SK-N-SH (cell line): ENCODE results near the gene ITIH2. TPM values are rescaled to one million over a fixed set of nuclear protein-coding genes. Genes with fewer than 3 reads are reported as not detected.

Source experiments
- CTCF ChIA-PET: fragments of 300-600, 350-600 bp; formaldehyde crosslinking; extraction: SDS; loops from one replicate; lab custom pipeline; 2021; lab: Yijun Ruan, JAX
- POLR2A ChIA-PET: fragments of 350-600 bp; sonication (Branson Sonifier 250); formaldehyde crosslinking; extraction: SDS; loops from one replicate; lab custom pipeline; 2020; ENCODE audit warnings: antibody characterized with exemption, inconsistent platforms; lab: Yijun Ruan, JAX
- DNase-seq: peaks from one replicate; pipeline ENCODE4 v3.0.0; 2012
- H2AFZ ChIP-seq: fragments of 200-600 bp; sonication (generic); 2 replicates; pipeline ENCODE4 v1.8.1; 2016; ENCODE audit warnings: antibody characterized with exemption, mild to moderate bottlenecking, low read depth
- H3F3A ChIP-seq: fragments of 200-600 bp; sonication (generic); replicated peaks from 2 replicates; pipeline ENCODE3; 2016; ENCODE audit warnings: antibody characterized with exemption, mild to moderate bottlenecking; ENCODE audit not compliant: insufficient read depth
- H3K27ac ChIP-seq, 2 experiments: fragments of 200-500 bp in 1 of 2; fragments of 200-600 bp in 1 of 2; sonication (Bioruptor generic) in 1 of 2; sonication (generic), shearing (Covaris generic) in 1 of 2; 2 replicates each; pipeline versions ENCODE4 v1.5.1 to v1.6.1; 2014 to 2016; ENCODE audit warnings: low read depth in 2 of 2, inconsistent platforms in 1 of 2, low read length in 1 of 2, mild to moderate bottlenecking in 1 of 2, mixed read lengths in 1 of 2
- H3K27me3 ChIP-seq: fragments of 200-600 bp; sonication (generic), shearing (Covaris generic); 2 replicates; pipeline ENCODE4 v1.6.1; 2016; ENCODE audit warnings: mixed run types; ENCODE audit not compliant: insufficient read depth
- H3K36me3 ChIP-seq, 2 experiments: fragments of 200-500 bp in 1 of 2; fragments of 200-600 bp in 1 of 2; sonication (Bioruptor generic) in 1 of 2; sonication (generic) in 1 of 2; replicated peaks in 1 of 2; 2 replicates each; pipeline versions ENCODE3 to v1.5.1; 2014 to 2016; ENCODE audit warnings: low read length in 1 of 2, mild to moderate bottlenecking in 1 of 2; ENCODE audit not compliant: insufficient read depth in 2 of 2, control insufficient read depth in 1 of 2
- H3K4me1 ChIP-seq, 2 experiments: fragments of 200-500 bp in 1 of 2; fragments of 200-600 bp in 1 of 2; sonication (Bioruptor generic) in 1 of 2; sonication (generic), shearing (Covaris generic) in 1 of 2; 2 replicates each; pipeline versions ENCODE4 v1.5.1 to v1.6.1; 2014 to 2016; ENCODE audit warnings: low read depth in 1 of 2, low read length in 1 of 2, mixed run types in 1 of 2; ENCODE audit not compliant: insufficient read depth in 2 of 2, control insufficient read depth in 1 of 2
- H3K4me2 ChIP-seq: fragments of 200-600 bp; sonication (generic), shearing (Covaris generic); 2 replicates; pipeline ENCODE4 v1.6.1; 2017; ENCODE audit warnings: mixed run types
- H3K4me3 ChIP-seq, 2 experiments: fragments of 200-500 bp in 1 of 2; fragments of 200-600 bp in 1 of 2; sonication (Bioruptor generic) in 1 of 2; sonication (generic), shearing (Covaris generic) in 1 of 2; 2 replicates each; pipeline versions ENCODE4 v1.5.1 to v1.8.1; 2014 to 2016; ENCODE audit warnings: low read depth in 2 of 2, inconsistent platforms in 1 of 2, low read length in 1 of 2, mild to moderate bottlenecking in 1 of 2, mixed read lengths in 1 of 2, moderate library complexity in 1 of 2
- H3K79me2 ChIP-seq: fragments of 200-600 bp; sonication (generic); 2 replicates; pipeline ENCODE4 v1.8.1; 2017; ENCODE audit warnings: mild to moderate bottlenecking; ENCODE audit not compliant: insufficient read depth
- H3K9ac ChIP-seq: fragments of 200-600 bp; sonication (generic); 2 replicates; pipeline ENCODE4 v1.6.1; 2017; ENCODE audit warnings: mixed run types
- H3K9me2 ChIP-seq: fragments of 200-600 bp; sonication (generic); 2 replicates; pipeline ENCODE4 v1.6.1; 2017; ENCODE audit warnings: mixed run types
- H3K9me3 ChIP-seq: fragments of 200-600 bp; sonication (generic); 2 replicates; pipeline ENCODE4 v1.6.1; 2017; ENCODE audit warnings: mixed run types, mild to moderate bottlenecking, moderate library complexity
- H4K20me1 ChIP-seq: fragments of 200-600 bp; sonication (generic); 2 replicates; pipeline ENCODE4 v1.6.1; 2017; ENCODE audit warnings: mild to moderate bottlenecking, mixed run types; ENCODE audit not compliant: insufficient read depth
- CHD2 ChIP-seq: fragments of 150-350 bp; IDR thresholded peaks from 2 replicates; pipeline ENCODE4 v1.6.1; 2018; ENCODE audit warnings: low read length; ENCODE audit not compliant: partially characterized antibody
- EP300 ChIP-seq, 2 experiments: IDR thresholded peaks; 2 replicates each; pipeline versions ENCODE4 v1.4.0 to v1.6.1; 2012; ENCODE audit warnings: borderline replicate concordance in 1 of 2, low read depth in 1 of 2, low read length in 1 of 2
- EZH2phosphoT487 ChIP-seq: fragments of 200-600 bp; sonication (generic); IDR thresholded peaks from 2 replicates; pipeline ENCODE4 v1.6.1; 2017; ENCODE audit warnings: low read depth, mixed run types, mild to moderate bottlenecking, antibody characterized with exemption, moderate library complexity, borderline replicate concordance
- FOSL2 ChIP-seq: IDR thresholded peaks from 2 replicates; pipeline ENCODE4 v1.4.0; 2012; ENCODE audit warnings: low read depth, mild to moderate bottlenecking, moderate library complexity, borderline replicate concordance
- FOXM1 ChIP-seq: IDR thresholded peaks from 2 replicates; pipeline ENCODE4 v1.4.0; 2012; ENCODE audit warnings: low read depth, mild to moderate bottlenecking
- GATA2 ChIP-seq: sonication (generic); formaldehyde crosslinking; IDR thresholded peaks from 2 replicates; pipeline ENCODE4 v1.5.0; 2020; ENCODE audit warnings: mild to moderate bottlenecking, missing genetic modification reagents
- NRF1 ChIP-seq: IDR thresholded peaks from 2 replicates; pipeline ENCODE4 v1.6.1; 2012; ENCODE audit warnings: low read depth, mild to moderate bottlenecking, low read length
- PBX3 ChIP-seq: IDR thresholded peaks from 2 replicates; pipeline ENCODE4; 2012
- POLR2AphosphoS5 ChIP-seq: IDR thresholded peaks from 2 replicates; pipeline ENCODE4 v1.6.1; 2012; ENCODE audit warnings: low read depth, low read length
- RXRA ChIP-seq: IDR thresholded peaks from 2 replicates; pipeline ENCODE4 v1.4.0; 2012; ENCODE audit warnings: low read depth, mild to moderate bottlenecking, borderline replicate concordance
- SIN3A ChIP-seq: IDR thresholded peaks from 2 replicates; pipeline ENCODE4 v1.6.1; 2012; ENCODE audit warnings: low read depth, mild to moderate bottlenecking, low read length, moderate library complexity, borderline replicate concordance
- TEAD4 ChIP-seq: IDR thresholded peaks from 2 replicates; pipeline ENCODE4 v1.4.0; 2012; ENCODE audit warnings: mild to moderate bottlenecking, borderline replicate concordance; ENCODE audit not compliant: insufficient read depth
- USF1 ChIP-seq: IDR thresholded peaks from 2 replicates; pipeline ENCODE4 v1.4.0; 2012; ENCODE audit warnings: low read depth, borderline replicate concordance
- WGBS: methylation state at CpG from one replicate; pipeline ENCODE4 v1.1.6; 2017; ENCODE audit warnings: low lambda C conversion rate; 5-methylcytosine and 5-hydroxymethylcytosine counted together
- polyA plus RNA-seq, 3 experiments: library from polyadenylated mRNA; depleted of rRNA; stranded (reverse); fragments of >200 nt; gene quantifications; 2 replicates each; pipeline ENCODE4 v1.2.3, GENCODE V29; 2012
- TF ChIP-seq, protein P1 (sequence below): IDR thresholded peaks from 2 replicates; pipeline ENCODE4 v1.6.1; 2012; ENCODE audit warnings: mild to moderate bottlenecking, low read depth, low read length, moderate library complexity

The ITIH2 gene
- polyA plus RNA-seq, 1 of the 3 experiments (the other 2 are of a cell fraction): not detected

DNA sequence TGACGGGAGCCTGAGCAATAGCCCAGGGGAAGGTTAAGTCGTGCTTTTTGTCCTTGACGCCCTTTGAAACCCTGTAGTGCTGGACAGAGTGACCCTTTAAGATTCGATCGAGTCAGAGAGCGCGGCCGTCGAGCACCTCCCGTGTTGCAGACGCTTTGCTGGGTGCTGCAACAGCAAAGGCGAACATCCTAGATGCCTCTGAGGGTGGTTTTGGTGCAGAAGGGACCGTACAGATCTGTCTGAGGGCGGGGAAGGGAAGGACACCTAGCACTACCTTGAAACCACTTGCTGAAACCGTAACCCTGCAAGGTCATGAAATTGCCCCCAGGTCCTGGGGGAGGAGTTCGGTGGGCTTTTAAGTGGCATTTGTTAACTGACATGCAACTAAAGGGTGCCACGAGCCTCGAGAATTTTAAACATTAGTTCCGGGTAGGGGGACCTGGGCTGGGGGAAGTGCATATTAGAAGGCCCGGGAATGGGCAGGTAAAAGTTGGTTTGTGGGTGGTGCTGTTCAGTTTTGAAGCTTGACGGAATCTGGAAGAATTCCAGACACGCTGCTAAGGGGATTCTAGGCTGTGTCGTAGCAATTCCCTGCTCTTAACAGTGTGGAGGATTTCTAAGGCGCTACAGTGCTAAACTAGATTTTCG, 85.6 kb downstream of the ITIH2 start:
- Histone ChIP-seq H2AFZ (peak overlapping the region; percentile 33; the same call in 1 of the 2 replicates), H3K4me1 (peaks cover 14% of the 10 kb centered on the region in 2 experiments; a peak in 3 of 4 replicates), H3K9ac (peak overlapping the region; percentile 88), H3K27ac (peak overlapping the region; percentile 65 to 77; a peak in 3 of 4 replicates), H3K36me3 (peaks cover 7 to 15% of the 10 kb centered on the region in 2 experiments), H3K9me3 (no peaks in the 10 kb centered on the region), H3K9me2 (no peaks in the 10 kb centered on the region), H3K27me3 (no peaks in the 10 kb centered on the region), H3F3A (peaks cover 9% of the 10 kb centered on the region), H4K20me1 (peaks cover 76% of the 10 kb centered on the region), H3K4me2 (peak overlapping the region; percentile 86), H3K4me3 (peak overlapping the region; percentile 85 to 92), H3K79me2 (peaks cover 100% of the 10 kb centered on the region)
- peak; percentile 34 for DNase-seq
- ChIA-PET CTCF (interaction anchor here (0.9 to 2.2 kb wide), 3 partner anchors 8 to 264 kb away, joined by 3 to 10 read pairs (median 4); no protein-coding TSS in a partner anchor), POLR2A (interaction anchor here (1.0 to 2.1 kb wide), 3 partner anchors 12 to 30 kb away, joined by 3 to 9 read pairs (median 5); partner anchors contain the start of gene TAF3)
- 3% methylated on average over 13 of the region's 25 CpGs for WGBS
- TF ChIP-seq FOXM1 (no peak), PBX3 (no peak), USF1 (no peak), RXRA (no peak), SIN3A (no peak), GATA2 (CRISPR knock-in tag) (no peak), EZH2phosphoT487 (no peak), EP300 (IDR thresholded peaks at IDR 0.05; ENCODE audit: borderline replicate concordance in 1 of 2, low read depth in 1 of 2, low read length in 1 of 2) (no peak), POLR2AphosphoS5 (no peak), TEAD4 (no peak), NRF1 (no peak), CHD2 (no peak), FOSL2 (no peak)
- TF ChIP-seq, protein P1, sequence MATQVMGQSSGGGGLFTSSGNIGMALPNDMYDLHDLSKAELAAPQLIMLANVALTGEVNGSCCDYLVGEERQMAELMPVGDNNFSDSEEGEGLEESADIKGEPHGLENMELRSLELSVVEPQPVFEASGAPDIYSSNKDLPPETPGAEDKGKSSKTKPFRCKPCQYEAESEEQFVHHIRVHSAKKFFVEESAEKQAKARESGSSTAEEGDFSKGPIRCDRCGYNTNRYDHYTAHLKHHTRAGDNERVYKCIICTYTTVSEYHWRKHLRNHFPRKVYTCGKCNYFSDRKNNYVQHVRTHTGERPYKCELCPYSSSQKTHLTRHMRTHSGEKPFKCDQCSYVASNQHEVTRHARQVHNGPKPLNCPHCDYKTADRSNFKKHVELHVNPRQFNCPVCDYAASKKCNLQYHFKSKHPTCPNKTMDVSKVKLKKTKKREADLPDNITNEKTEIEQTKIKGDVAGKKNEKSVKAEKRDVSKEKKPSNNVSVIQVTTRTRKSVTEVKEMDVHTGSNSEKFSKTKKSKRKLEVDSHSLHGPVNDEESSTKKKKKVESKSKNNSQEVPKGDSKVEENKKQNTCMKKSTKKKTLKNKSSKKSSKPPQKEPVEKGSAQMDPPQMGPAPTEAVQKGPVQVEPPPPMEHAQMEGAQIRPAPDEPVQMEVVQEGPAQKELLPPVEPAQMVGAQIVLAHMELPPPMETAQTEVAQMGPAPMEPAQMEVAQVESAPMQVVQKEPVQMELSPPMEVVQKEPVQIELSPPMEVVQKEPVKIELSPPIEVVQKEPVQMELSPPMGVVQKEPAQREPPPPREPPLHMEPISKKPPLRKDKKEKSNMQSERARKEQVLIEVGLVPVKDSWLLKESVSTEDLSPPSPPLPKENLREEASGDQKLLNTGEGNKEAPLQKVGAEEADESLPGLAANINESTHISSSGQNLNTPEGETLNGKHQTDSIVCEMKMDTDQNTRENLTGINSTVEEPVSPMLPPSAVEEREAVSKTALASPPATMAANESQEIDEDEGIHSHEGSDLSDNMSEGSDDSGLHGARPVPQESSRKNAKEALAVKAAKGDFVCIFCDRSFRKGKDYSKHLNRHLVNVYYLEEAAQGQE: no peak
